Measurements from ENCODE around the gene CMTM2.

- TF ChIP-seq, protein P1, sequence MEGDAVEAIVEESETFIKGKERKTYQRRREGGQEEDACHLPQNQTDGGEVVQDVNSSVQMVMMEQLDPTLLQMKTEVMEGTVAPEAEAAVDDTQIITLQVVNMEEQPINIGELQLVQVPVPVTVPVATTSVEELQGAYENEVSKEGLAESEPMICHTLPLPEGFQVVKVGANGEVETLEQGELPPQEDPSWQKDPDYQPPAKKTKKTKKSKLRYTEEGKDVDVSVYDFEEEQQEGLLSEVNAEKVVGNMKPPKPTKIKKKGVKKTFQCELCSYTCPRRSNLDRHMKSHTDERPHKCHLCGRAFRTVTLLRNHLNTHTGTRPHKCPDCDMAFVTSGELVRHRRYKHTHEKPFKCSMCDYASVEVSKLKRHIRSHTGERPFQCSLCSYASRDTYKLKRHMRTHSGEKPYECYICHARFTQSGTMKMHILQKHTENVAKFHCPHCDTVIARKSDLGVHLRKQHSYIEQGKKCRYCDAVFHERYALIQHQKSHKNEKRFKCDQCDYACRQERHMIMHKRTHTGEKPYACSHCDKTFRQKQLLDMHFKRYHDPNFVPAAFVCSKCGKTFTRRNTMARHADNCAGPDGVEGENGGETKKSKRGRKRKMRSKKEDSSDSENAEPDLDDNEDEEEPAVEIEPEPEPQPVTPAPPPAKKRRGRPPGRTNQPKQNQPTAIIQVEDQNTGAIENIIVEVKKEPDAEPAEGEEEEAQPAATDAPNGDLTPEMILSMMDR (IDR thresholded peaks at IDR 0.05), result no peak
- no peak for TF ChIP-seq POLR2A (IDR thresholded peaks at IDR 0.05)
Measured at GRCh38 chr16:66617010-66617434, 37.8 kb downstream of the CMTM2 start.
